ENCODE measurements around the gene SLX4.
A peak's percentile ranks its signal among the peaks of the same experiment; 100 is the strongest.
"Not testable (repeated sequence)": the region's sequence is repeated elsewhere in the genome, so short reads cannot be mapped to it uniquely, and the experiment has no call there.

Gene SLX4, protein sequence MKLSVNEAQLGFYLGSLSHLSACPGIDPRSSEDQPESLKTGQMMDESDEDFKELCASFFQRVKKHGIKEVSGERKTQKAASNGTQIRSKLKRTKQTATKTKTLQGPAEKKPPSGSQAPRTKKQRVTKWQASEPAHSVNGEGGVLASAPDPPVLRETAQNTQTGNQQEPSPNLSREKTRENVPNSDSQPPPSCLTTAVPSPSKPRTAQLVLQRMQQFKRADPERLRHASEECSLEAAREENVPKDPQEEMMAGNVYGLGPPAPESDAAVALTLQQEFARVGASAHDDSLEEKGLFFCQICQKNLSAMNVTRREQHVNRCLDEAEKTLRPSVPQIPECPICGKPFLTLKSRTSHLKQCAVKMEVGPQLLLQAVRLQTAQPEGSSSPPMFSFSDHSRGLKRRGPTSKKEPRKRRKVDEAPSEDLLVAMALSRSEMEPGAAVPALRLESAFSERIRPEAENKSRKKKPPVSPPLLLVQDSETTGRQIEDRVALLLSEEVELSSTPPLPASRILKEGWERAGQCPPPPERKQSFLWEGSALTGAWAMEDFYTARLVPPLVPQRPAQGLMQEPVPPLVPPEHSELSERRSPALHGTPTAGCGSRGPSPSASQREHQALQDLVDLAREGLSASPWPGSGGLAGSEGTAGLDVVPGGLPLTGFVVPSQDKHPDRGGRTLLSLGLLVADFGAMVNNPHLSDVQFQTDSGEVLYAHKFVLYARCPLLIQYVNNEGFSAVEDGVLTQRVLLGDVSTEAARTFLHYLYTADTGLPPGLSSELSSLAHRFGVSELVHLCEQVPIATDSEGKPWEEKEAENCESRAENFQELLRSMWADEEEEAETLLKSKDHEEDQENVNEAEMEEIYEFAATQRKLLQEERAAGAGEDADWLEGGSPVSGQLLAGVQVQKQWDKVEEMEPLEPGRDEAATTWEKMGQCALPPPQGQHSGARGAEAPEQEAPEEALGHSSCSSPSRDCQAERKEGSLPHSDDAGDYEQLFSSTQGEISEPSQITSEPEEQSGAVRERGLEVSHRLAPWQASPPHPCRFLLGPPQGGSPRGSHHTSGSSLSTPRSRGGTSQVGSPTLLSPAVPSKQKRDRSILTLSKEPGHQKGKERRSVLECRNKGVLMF (N-terminal part only)

DNA sequence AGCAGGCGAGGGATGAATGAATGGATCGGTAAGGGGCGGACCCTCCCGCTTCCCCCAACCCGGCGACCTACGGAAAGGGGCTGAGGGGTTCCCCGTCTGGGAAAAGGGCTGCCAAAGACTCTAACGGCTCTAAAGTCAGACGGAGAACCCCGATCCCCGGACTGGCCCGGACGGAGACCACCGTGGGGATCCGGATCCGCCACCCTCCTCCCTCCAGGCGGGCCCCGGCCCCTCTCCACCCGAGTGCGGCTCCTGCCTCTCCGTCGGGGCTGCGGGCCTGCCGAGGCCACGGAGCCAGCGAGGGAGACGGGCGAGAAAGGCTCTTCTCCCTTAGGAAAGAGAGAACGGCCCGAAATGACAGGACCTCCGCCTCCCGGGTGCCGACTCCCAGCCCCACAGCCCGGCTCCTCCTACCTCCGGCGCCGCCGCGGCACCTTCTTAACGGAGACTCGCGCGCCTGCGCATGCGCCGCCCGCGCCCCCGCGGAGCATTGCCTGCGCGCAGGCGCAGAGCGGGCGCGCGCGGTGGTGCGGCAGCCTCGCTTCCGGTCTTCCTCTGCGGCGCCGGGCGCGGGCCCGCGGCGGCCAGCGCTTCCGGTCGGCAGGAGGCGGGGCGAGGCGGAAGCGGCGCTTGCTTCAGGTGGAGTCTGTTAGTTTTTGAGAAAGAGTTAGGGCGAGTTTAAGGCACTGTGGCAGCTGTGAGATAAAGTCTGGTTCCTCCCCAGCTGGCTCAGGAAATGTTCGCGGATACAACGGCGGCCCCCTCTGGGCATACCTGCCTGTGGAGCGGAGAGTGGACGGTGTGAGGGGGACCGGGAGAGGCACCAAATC is at the start of gene SLX4:
TSS of gene SLX4 (minus strand) at position 461 of the 830 bp plus-strand sequence. CDS start 2,642 bp downstream, outside the sequence.
- peak; percentile 84 to 89 for DNase-seq

DNA sequence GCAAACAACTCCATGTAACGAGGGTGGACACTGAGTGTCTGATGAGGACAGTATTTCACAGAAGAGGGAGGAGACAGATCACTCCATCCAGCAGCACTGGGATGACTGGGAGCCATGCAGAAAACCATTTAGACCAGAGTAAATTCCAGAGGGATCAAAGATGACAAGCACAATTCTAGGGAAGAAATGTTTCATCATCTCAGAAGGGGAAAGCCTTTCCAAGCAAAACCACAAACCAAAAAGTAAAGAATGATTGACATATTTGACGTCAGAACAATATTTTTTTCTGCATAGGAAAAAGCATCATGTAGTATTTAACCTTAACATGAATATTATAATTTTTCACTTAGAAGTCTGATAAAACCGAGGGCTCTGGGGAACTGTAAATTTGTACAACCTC is 47.8 kb upstream of the SLX4 start:
- DNase-seq = no peak

- peak; percentile 21 to 40 for DNase-seq
These were observed 45.4 kb upstream of the SLX4 start for GRCh38 chr16:3656491-3657468.

DNA sequence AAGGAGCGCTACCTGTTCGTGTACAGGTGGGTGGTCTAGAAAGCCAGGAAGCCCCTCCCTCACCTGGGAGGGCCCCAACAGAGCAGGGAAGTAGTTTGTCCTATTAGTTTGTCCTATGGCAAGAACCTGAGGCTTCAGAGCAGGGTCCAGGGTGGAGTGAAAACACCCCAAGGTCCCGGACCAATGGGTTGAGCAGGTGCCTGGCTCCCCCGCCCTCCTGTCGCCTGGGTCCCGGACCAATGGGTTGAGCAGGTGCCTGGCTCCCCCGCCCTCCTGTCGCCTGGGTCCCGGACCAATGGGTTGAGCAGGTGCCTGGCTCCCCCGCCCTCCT is 44.7 kb upstream of the SLX4 start:
- not testable (repeated sequence) for DNase-seq

GRCh38 chr16:3655396-3656159 is 44.2 kb upstream of the SLX4 start:
- no peak for DNase-seq

- no peak for DNase-seq
These were observed 43.6 kb upstream of the SLX4 start for GRCh38 chr16:3655030-3655395.

- peak; percentile 58 to 71 for DNase-seq
These were observed 43.0 kb upstream of the SLX4 start, which contains the start of gene DNASE1 for GRCh38 chr16:3654249-3654991. Gene DNASE1 (plus strand): TSS chr16:3654691. CDS start chr16:3655374, 683 bp downstream.

DNA sequence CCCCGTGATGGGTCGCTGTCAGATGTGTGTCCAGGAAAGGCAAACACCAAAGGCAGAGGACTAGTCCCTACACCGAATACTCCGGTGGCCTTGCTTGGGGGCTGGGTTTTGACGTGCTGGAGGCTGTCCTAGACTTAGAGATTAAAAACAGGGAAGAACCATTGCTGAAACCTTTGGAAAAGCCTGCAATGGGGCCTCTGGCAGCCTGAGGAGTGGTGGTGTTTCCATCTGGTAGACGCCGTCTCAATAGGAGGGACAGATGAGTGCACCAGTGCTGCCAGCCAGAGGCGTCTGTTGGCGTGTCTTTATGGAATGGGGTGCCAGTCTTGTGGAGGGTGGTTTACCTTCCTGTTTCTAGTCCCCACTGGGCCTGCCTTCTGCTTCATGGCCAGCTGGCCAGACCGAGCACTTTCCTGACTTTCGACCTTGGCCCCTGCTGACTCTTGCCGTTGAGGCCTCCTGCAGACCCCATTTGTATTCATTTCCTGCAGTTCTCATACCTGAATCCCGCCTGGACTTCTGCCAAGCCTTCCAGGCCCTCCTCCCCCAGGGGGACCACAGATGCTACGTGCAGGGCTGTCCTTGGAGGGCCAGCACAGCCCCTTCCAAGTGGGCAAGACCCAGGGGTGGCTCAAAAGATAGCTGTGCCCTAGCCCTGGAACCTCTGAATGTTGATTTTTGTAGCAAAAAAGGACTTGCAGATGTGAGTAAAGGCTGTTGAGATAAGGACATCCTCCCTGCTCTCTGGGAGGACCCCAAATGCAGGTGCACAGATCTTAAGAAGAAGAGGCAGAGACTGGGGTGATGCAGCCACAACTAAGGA is 41.2 kb upstream of the SLX4 start:
- DNase-seq = no peak

DNA sequence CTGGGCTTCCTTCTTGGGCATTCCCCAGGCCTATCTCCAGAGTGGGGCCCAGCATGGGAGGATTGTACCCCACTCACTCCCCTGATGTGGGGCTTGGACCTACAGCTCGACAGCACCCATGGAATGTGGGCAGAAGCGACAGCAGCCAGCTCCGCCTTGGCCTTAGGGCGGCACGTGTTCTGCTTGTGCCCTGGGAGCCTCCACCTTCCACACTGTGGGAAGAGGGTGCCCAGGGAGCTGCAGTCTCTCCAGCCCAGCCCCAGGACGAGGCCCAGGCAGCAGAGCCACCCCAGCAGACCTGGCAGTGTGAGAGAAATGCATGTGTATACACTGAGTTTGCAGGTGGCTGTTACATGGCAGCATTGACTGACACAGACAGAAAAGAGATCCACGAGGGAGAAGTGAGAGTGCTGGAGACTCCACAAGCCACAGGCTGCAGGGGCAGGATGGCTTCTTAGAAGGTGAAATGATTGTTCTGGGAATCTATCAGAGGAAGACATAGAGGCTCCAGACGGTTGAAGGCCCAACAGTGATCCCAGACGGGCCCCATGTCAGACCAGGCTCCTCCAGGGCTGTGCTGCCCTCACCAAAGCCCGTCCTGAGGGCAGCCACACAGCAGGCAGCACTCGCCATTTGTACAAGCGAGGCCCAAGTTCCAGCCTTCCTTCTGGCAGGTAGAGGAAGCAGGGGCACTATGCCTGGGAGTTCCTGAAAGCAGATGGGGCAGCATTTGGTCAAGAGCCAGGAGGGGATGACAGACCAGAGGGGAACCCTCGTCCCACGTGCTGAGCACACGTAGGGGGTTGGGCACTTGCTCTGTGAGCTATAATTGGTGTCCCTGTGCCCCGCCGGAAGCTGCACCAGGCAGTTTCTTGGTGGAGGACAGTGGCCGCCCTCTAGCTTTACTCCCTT is 40.3 kb upstream of the SLX4 start:
- no peak for DNase-seq

GRCh38 chr16:3650631-3651265 is 39.3 kb upstream of the SLX4 start:
- DNase-seq = no peak

GRCh38 chr16:3646348-3646920 is 35.0 kb upstream of the SLX4 start:
- DNase-seq = no peak

- DNase-seq = no peak
These were observed 34.3 kb upstream of the SLX4 start for GRCh38 chr16:3645504-3646347.

DNA sequence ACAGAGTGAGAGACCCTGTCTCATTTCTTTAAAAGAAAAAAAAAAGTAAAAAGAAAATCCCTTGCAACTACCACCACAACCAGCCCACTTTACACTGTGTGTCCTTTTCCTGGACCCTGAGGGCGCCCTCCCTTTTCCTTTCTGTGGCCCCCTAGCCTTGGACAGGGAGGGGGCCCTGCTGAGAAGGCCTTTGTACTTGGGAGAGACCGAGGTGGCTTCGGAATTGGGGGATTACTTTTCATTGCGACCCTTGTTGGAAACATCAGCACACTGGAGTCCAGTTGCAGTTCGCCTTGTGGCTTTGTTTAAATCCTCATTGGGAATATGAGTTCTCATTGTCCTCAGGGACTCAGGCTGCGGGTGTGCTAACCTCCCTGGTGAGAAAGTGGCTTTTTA is 33.7 kb upstream of the SLX4 start:
- no peak for DNase-seq

GRCh38 chr16:3643095-3643730 is 31.8 kb upstream of the SLX4 start:
- no peak for DNase-seq

DNA sequence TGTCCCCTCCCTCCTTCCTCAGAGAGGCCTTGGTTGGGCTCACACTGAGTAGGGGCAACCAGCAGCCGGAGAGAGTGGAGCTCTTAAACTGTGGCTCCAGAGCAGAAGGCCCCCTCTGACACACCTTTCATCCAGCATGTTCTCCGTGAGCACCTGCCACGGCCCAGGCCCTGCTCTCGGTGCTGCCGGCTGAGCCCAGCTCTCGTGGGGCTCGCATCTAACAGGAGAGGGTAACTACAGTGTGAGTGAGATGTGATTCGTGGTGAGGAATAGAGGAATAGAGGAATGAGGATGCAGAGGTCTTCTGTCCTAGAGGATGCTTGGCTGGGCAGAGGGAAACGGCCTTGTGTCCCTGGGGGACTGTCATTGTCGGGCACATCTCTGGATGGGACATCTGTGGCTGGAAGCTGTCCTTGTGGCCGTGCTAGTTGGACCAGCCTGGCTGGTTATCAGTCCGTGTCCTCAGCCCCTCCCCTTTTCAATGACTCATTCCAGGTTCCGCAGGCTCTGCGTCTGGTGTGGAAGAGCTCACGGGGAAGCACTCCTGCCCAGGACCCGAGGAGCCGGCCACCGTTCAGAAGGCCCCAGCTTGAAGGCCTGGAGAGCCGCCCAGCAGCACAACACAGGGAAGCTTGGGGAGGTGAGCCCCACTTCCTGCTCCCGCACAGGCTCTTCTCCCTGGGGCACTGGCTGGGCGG is 31.1 kb upstream of the SLX4 start:
- DNase-seq = no peak
